GM23338 (cell line): ENCODE measurements around the gene GALNT3. TPM values are rescaled to one million over a fixed set of nuclear protein-coding genes. Genes with fewer than 3 reads are reported as not detected.

Experiments used
- ATAC-seq: fragments of 200-7000 bp; cut with Tn5 transposase; 3 replicates; pipeline ENCODE4 v1.9.1; 2020
- DNase-seq: peaks from one replicate; pipeline ENCODE4 v3.0.0-alpha.2; 2015; ENCODE audit warnings: low spot score
- H2AFZ ChIP-seq: fragments of 200-600 bp; sonication (generic); 2 replicates; pipeline ENCODE4 v1.8.0; 2016; ENCODE audit warnings: antibody characterized with exemption, mild to moderate bottlenecking, moderate library complexity
- H3F3A ChIP-seq: fragments of 200-600 bp; sonication (generic); replicated peaks from 2 replicates; pipeline ENCODE4 v1.8.0; 2017; ENCODE audit warnings: antibody characterized with exemption, mixed run types, low read depth
- H3K27ac ChIP-seq: fragments of 200-600 bp; sonication (generic); 2 replicates; pipeline ENCODE4 v1.6.1; 2016; ENCODE audit warnings: low read depth
- H3K27me3 ChIP-seq: fragments of 200-600 bp; sonication (generic); 2 replicates; pipeline ENCODE4 v1.8.0; 2016; ENCODE audit warnings: mild to moderate bottlenecking, mixed run types, moderate library complexity; ENCODE audit not compliant: insufficient read depth
- H3K36me3 ChIP-seq: fragments of 200-600 bp; sonication (generic); 2 replicates; pipeline ENCODE4 v1.8.0; 2016; ENCODE audit warnings: mild to moderate bottlenecking; ENCODE audit not compliant: insufficient read depth
- H3K4me1 ChIP-seq: fragments of 200-600 bp; sonication (generic); 2 replicates; pipeline ENCODE4 v1.8.0; 2016; ENCODE audit warnings: mild to moderate bottlenecking, moderate library complexity; ENCODE audit not compliant: insufficient read depth
- H3K4me2 ChIP-seq: fragments of 200-600 bp; sonication (generic); 2 replicates; pipeline ENCODE4 v1.7.1; 2017; ENCODE audit warnings: mixed run types
- H3K4me3 ChIP-seq: fragments of 200-600 bp; sonication (generic); 2 replicates; pipeline ENCODE4 v1.6.1; 2016; ENCODE audit warnings: mixed run types
- H3K79me2 ChIP-seq: fragments of 200-600 bp; sonication (generic); replicated peaks from 2 replicates; pipeline ENCODE4 v1.8.0; 2017; ENCODE audit warnings: mild to moderate bottlenecking; ENCODE audit not compliant: insufficient read depth
- H3K9me2 ChIP-seq: fragments of 200-600 bp; sonication (generic); 2 replicates; pipeline ENCODE4 v1.8.0; 2017; ENCODE audit not compliant: insufficient read depth
- H4K20me1 ChIP-seq: fragments of 200-600 bp; sonication (generic); replicated peaks from 2 replicates; pipeline ENCODE4 v1.8.0; 2017; ENCODE audit warnings: mild to moderate bottlenecking; ENCODE audit not compliant: insufficient read depth
- H3K27ac Mint-ChIP-seq: 2 replicates; pipeline ENCODE4 v1.8.0; 2020; ENCODE audit warnings: inconsistent platforms, mild to moderate bottlenecking, moderate library complexity, mixed read lengths
- H3K27me3 Mint-ChIP-seq: 3 replicates; pipeline ENCODE4 v1.8.0; 2022; ENCODE audit warnings: low read depth, mild to moderate bottlenecking, moderate library complexity, mixed read lengths, inconsistent platforms; ENCODE audit not compliant: insufficient read depth, poor library complexity
- H3K36me3 Mint-ChIP-seq: 3 replicates; pipeline ENCODE4 v1.8.0; 2021; ENCODE audit warnings: low read depth, mild to moderate bottlenecking, inconsistent platforms, moderate library complexity, mixed read lengths
- H3K4me1 Mint-ChIP-seq: 3 replicates; pipeline ENCODE4 v1.8.0; 2020; ENCODE audit warnings: mild to moderate bottlenecking, inconsistent platforms, mixed read lengths
- H3K4me3 Mint-ChIP-seq: 3 replicates; pipeline ENCODE4 v1.8.0; 2021; ENCODE audit warnings: moderate library complexity, mild to moderate bottlenecking, inconsistent platforms, mixed read lengths
- H3K9me3 Mint-ChIP-seq: 3 replicates; pipeline ENCODE4 v1.8.0; 2020; ENCODE audit warnings: moderate library complexity, mild to moderate bottlenecking, inconsistent platforms, mixed read lengths
- CREB1 ChIP-seq: fragments of 250-450 bp; sonication (Bioruptor Pico); IDR thresholded peaks from 2 replicates; pipeline ENCODE4 v1.5.0; 2020; ENCODE audit warnings: low read depth, mild to moderate bottlenecking, moderate library complexity
- CTCF ChIP-seq, 2 experiments: fragments of 200-600 bp in 1 of 2; sonication (generic) in 1 of 2; conservative IDR thresholded peaks; 2 replicates each; pipeline versions ENCODE4 v1.5.1 to v1.6.1; 2016 to 2017; ENCODE audit warnings: antibody characterized with exemption in 2 of 2, low read depth in 2 of 2, mild to moderate bottlenecking in 2 of 2, moderate library complexity in 1 of 2
- ETS1 ChIP-seq: IDR thresholded peaks from 2 replicates; pipeline ENCODE4 v1.6.1; 2016; ENCODE audit warnings: antibody characterized with exemption
- EZH2 ChIP-seq: fragments of 200-600 bp; sonication (generic); IDR thresholded peaks from one replicate; pipeline ENCODE4 v1.8.0; 2017; ENCODE audit warnings: antibody characterized with exemption, mild to moderate bottlenecking, low read depth; ENCODE audit not compliant: unreplicated experiment
- EZH2phosphoT487 ChIP-seq: fragments of 200-600 bp; sonication (generic); IDR thresholded peaks from one replicate; pipeline ENCODE4 v1.8.1; 2018; ENCODE audit warnings: antibody characterized with exemption; ENCODE audit not compliant: unreplicated experiment
- NANOG ChIP-seq: IDR thresholded peaks from 2 replicates; pipeline ENCODE4 v1.6.1; 2016; ENCODE audit warnings: antibody characterized with exemption, borderline replicate concordance
- POLR2AphosphoS5 ChIP-seq: IDR thresholded peaks from 2 replicates; pipeline ENCODE4 v1.6.1; 2016; ENCODE audit warnings: antibody characterized with exemption, low read depth
- REST ChIP-seq: IDR thresholded peaks from one replicate; pipeline ENCODE4 v1.6.1; 2018; ENCODE audit warnings: antibody characterized with exemption; ENCODE audit not compliant: unreplicated experiment
- STAT1 ChIP-seq: IDR thresholded peaks from one replicate; pipeline ENCODE4 v1.6.1; 2016; ENCODE audit warnings: antibody characterized with exemption; ENCODE audit not compliant: unreplicated experiment
- ZNF114 ChIP-seq: fragments of 250-450 bp; sonication (Bioruptor Pico); IDR thresholded peaks from 2 replicates; pipeline ENCODE4 v1.5.0; 2020; ENCODE audit warnings: mild to moderate bottlenecking, moderate library complexity
- ZNF331 ChIP-seq: fragments of 250-450 bp; sonication (Bioruptor Pico); IDR thresholded peaks from 2 replicates; pipeline ENCODE4 v1.5.0; 2020; ENCODE audit warnings: low read depth, mild to moderate bottlenecking, moderate library complexity
- ZNF462 ChIP-seq: fragments of 250-450 bp; sonication (Bioruptor Pico); IDR thresholded peaks from 2 replicates; pipeline ENCODE4 v1.5.0; 2020; ENCODE audit warnings: mild to moderate bottlenecking, moderate library complexity
- polyA plus RNA-seq: library from polyadenylated mRNA; unstranded; fragments of >200 nt; fragmentation: Nextera tagmentation; extraction: Ambion mirVana; gene quantifications from 2 replicates; pipeline ENCODE4 v1.2.1, GENCODE V29; 2016
- total RNA-seq: library from RNA; depleted of rRNA; stranded (reverse); fragments of >200 nt; shearing (Covaris generic); gene quantifications from 2 replicates; pipeline ENCODE4 v1.2.3, GENCODE V29; 2014

The GALNT3 gene
- total and polyA plus RNA-seq, 2 experiments from 2014 or later, result 16.8 to 17.1 TPM

GRCh38 chr2:165745916-165746315 is 48.1 kb downstream of the GALNT3 start:
- H3K27me3 Mint-ChIP-seq, result no peaks in the 10 kb centered on the region
- no peak overlapping the region for H3K4me3 Mint-ChIP-seq
- no peak for TF ChIP-seq POLR2AphosphoS5
- TF ChIP-seq CTCF (conservative IDR thresholded peaks at IDR 0.05; ENCODE audit: low read depth in 2 of 2), result no peak
- no peak for TF ChIP-seq CREB1 (CRISPR knock-in tag)
- TF ChIP-seq ZNF462 (CRISPR knock-in tag), result no peak
- TF ChIP-seq EZH2, result no peak
- no peak for TF ChIP-seq ZNF331
- no peak for TF ChIP-seq NANOG
- TF ChIP-seq REST, result no peak
- TF ChIP-seq EZH2phosphoT487, result no peak
- TF ChIP-seq ETS1, result no peak
- TF ChIP-seq STAT1, result no peak
- TF ChIP-seq ZNF114 (CRISPR knock-in tag), result no peak
- no peaks in the 10 kb centered on the region for H3K9me3 Mint-ChIP-seq
- H3K27ac Mint-ChIP-seq, result no peak overlapping the region
- Histone ChIP-seq H3K27ac (no peak overlapping the region), H3K79me2 (no peaks in the 10 kb centered on the region), H3F3A (no peaks in the 10 kb centered on the region), H3K4me2 (no peak overlapping the region), H2AFZ (no peak overlapping the region), H3K27me3 (no peaks in the 10 kb centered on the region), H3K4me1 (no peaks in the 10 kb centered on the region), H3K9me2 (no peaks in the 10 kb centered on the region), H3K4me3 (no peak overlapping the region), H4K20me1 (no peaks in the 10 kb centered on the region), H3K36me3 (no peaks in the 10 kb centered on the region; the same call in 1 of the 2 replicates)
- H3K36me3 Mint-ChIP-seq, result peaks cover 12% of the 10 kb centered on the region; the same call in 2 of the 3 replicates
- ATAC-seq (no peak), DNase-seq (no peak)
- H3K4me1 Mint-ChIP-seq, result no peaks in the 10 kb centered on the region
